SK-N-SH (cell line): ENCODE data around the gene WWOX. TPM values are rescaled to one million over a fixed set of nuclear protein-coding genes. Genes with fewer than 3 reads are reported as not detected.

Source experiments
- CTCF ChIA-PET: fragments of 300-600, 350-600 bp; formaldehyde crosslinking; extraction: SDS; loops from one replicate; lab custom pipeline; 2021; lab: Yijun Ruan, JAX
- POLR2A ChIA-PET: fragments of 350-600 bp; sonication (Branson Sonifier 250); formaldehyde crosslinking; extraction: SDS; loops from one replicate; lab custom pipeline; 2020; ENCODE audit warnings: antibody characterized with exemption, inconsistent platforms; lab: Yijun Ruan, JAX
- DNase-seq: peaks from one replicate; pipeline ENCODE4 v3.0.0; 2012
- H2AFZ ChIP-seq: fragments of 200-600 bp; sonication (generic); 2 replicates; pipeline ENCODE4 v1.8.1; 2016; ENCODE audit warnings: antibody characterized with exemption, mild to moderate bottlenecking, low read depth
- H3F3A ChIP-seq: fragments of 200-600 bp; sonication (generic); replicated peaks from 2 replicates; pipeline ENCODE3; 2016; ENCODE audit warnings: antibody characterized with exemption, mild to moderate bottlenecking; ENCODE audit not compliant: insufficient read depth
- H3K27ac ChIP-seq, 2 experiments: fragments of 200-500 bp in 1 of 2; fragments of 200-600 bp in 1 of 2; sonication (Bioruptor generic) in 1 of 2; sonication (generic), shearing (Covaris generic) in 1 of 2; 2 replicates each; pipeline versions ENCODE4 v1.5.1 to v1.6.1; 2014 to 2016; ENCODE audit warnings: low read depth in 2 of 2, inconsistent platforms in 1 of 2, low read length in 1 of 2, mild to moderate bottlenecking in 1 of 2, mixed read lengths in 1 of 2
- H3K27me3 ChIP-seq: fragments of 200-600 bp; sonication (generic), shearing (Covaris generic); 2 replicates; pipeline ENCODE4 v1.6.1; 2016; ENCODE audit warnings: mixed run types; ENCODE audit not compliant: insufficient read depth
- H3K36me3 ChIP-seq, 2 experiments: fragments of 200-500 bp in 1 of 2; fragments of 200-600 bp in 1 of 2; sonication (Bioruptor generic) in 1 of 2; sonication (generic) in 1 of 2; replicated peaks in 1 of 2; 2 replicates each; pipeline versions ENCODE3 to v1.5.1; 2014 to 2016; ENCODE audit warnings: low read length in 1 of 2, mild to moderate bottlenecking in 1 of 2; ENCODE audit not compliant: insufficient read depth in 2 of 2, control insufficient read depth in 1 of 2
- H3K4me1 ChIP-seq, 2 experiments: fragments of 200-500 bp in 1 of 2; fragments of 200-600 bp in 1 of 2; sonication (Bioruptor generic) in 1 of 2; sonication (generic), shearing (Covaris generic) in 1 of 2; 2 replicates each; pipeline versions ENCODE4 v1.5.1 to v1.6.1; 2014 to 2016; ENCODE audit warnings: low read depth in 1 of 2, low read length in 1 of 2, mixed run types in 1 of 2; ENCODE audit not compliant: insufficient read depth in 2 of 2, control insufficient read depth in 1 of 2
- H3K4me2 ChIP-seq: fragments of 200-600 bp; sonication (generic), shearing (Covaris generic); 2 replicates; pipeline ENCODE4 v1.6.1; 2017; ENCODE audit warnings: mixed run types
- H3K4me3 ChIP-seq, 2 experiments: fragments of 200-500 bp in 1 of 2; fragments of 200-600 bp in 1 of 2; sonication (Bioruptor generic) in 1 of 2; sonication (generic), shearing (Covaris generic) in 1 of 2; 2 replicates each; pipeline versions ENCODE4 v1.5.1 to v1.8.1; 2014 to 2016; ENCODE audit warnings: low read depth in 2 of 2, inconsistent platforms in 1 of 2, low read length in 1 of 2, mild to moderate bottlenecking in 1 of 2, mixed read lengths in 1 of 2, moderate library complexity in 1 of 2
- H3K79me2 ChIP-seq: fragments of 200-600 bp; sonication (generic); 2 replicates; pipeline ENCODE4 v1.8.1; 2017; ENCODE audit warnings: mild to moderate bottlenecking; ENCODE audit not compliant: insufficient read depth
- H3K9ac ChIP-seq: fragments of 200-600 bp; sonication (generic); 2 replicates; pipeline ENCODE4 v1.6.1; 2017; ENCODE audit warnings: mixed run types
- H3K9me2 ChIP-seq: fragments of 200-600 bp; sonication (generic); 2 replicates; pipeline ENCODE4 v1.6.1; 2017; ENCODE audit warnings: mixed run types
- H3K9me3 ChIP-seq: fragments of 200-600 bp; sonication (generic); 2 replicates; pipeline ENCODE4 v1.6.1; 2017; ENCODE audit warnings: mixed run types, mild to moderate bottlenecking, moderate library complexity
- H4K20me1 ChIP-seq: fragments of 200-600 bp; sonication (generic); 2 replicates; pipeline ENCODE4 v1.6.1; 2017; ENCODE audit warnings: mild to moderate bottlenecking, mixed run types; ENCODE audit not compliant: insufficient read depth
- CHD2 ChIP-seq: fragments of 150-350 bp; IDR thresholded peaks from 2 replicates; pipeline ENCODE4 v1.6.1; 2018; ENCODE audit warnings: low read length; ENCODE audit not compliant: partially characterized antibody
- ELF1 ChIP-seq: IDR thresholded peaks from 2 replicates; pipeline ENCODE4 v1.4.0; 2012
- EP300 ChIP-seq, 2 experiments: IDR thresholded peaks; 2 replicates each; pipeline versions ENCODE4 v1.4.0 to v1.6.1; 2012; ENCODE audit warnings: borderline replicate concordance in 1 of 2, low read depth in 1 of 2, low read length in 1 of 2
- MAX ChIP-seq: IDR thresholded peaks from 2 replicates; pipeline ENCODE4 v1.4.0; 2012; ENCODE audit warnings: low read depth
- MEF2A ChIP-seq: IDR thresholded peaks from 2 replicates; pipeline ENCODE4 v1.4.0; 2012; ENCODE audit warnings: low read depth, borderline replicate concordance
- NFIC ChIP-seq: IDR thresholded peaks from 2 replicates; pipeline ENCODE4 v1.4.0; 2012; ENCODE audit warnings: borderline replicate concordance
- NRF1 ChIP-seq: IDR thresholded peaks from 2 replicates; pipeline ENCODE4 v1.6.1; 2012; ENCODE audit warnings: low read depth, mild to moderate bottlenecking, low read length
- SMC3 ChIP-seq: IDR thresholded peaks from 2 replicates; pipeline ENCODE4 v1.6.1; 2012; ENCODE audit warnings: low read depth, low read length, improper control_type of control experiment
- TEAD4 ChIP-seq: IDR thresholded peaks from 2 replicates; pipeline ENCODE4 v1.4.0; 2012; ENCODE audit warnings: mild to moderate bottlenecking, borderline replicate concordance; ENCODE audit not compliant: insufficient read depth
- YY1 ChIP-seq: IDR thresholded peaks from 2 replicates; pipeline ENCODE4 v1.4.0; 2012; ENCODE audit warnings: low read depth, mild to moderate bottlenecking
- ZBTB33 ChIP-seq: IDR thresholded peaks from 2 replicates; pipeline ENCODE4 v1.4.0; 2012; ENCODE audit warnings: low read depth, borderline replicate concordance
- WGBS: methylation state at CpG from one replicate; pipeline ENCODE4 v1.1.6; 2017; ENCODE audit warnings: low lambda C conversion rate; 5-methylcytosine and 5-hydroxymethylcytosine counted together
- polyA plus RNA-seq, 3 experiments: library from polyadenylated mRNA; depleted of rRNA; stranded (reverse); fragments of >200 nt; gene quantifications; 2 replicates each; pipeline ENCODE4 v1.2.3, GENCODE V29; 2012
- TF ChIP-seq, protein P1 (sequence below): IDR thresholded peaks from 2 replicates; pipeline ENCODE4 v1.6.1; 2012; ENCODE audit warnings: mild to moderate bottlenecking, low read depth, low read length, moderate library complexity

Gene WWOX
- polyA plus RNA-seq, 1 of the 3 experiments (the other 2 are of a cell fraction), result 10.8 TPM

DNA sequence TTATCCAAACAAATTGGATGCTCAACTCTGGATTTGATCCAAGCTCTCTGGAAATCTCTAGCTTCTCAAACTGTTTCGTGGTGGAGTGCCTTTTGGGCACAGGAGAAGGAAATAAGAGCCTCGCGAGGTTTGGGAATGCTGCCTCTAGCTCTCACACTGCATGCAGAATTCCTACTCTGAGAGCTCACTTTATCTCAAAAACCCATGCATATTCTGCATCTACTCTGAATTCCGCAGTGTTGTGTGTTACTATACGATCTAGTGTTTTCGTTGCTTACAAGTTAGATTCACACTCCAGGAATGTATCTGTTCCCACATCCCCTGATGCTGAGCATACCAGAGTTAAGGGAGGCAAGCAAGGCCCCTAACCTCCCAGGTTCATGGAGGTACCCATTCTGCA lies 462.7 kb downstream of the WWOX start:
- Histone ChIP-seq H3F3A (no peaks in the 10 kb centered on the region), H3K9ac (no peak overlapping the region), H3K9me2 (no peaks in the 10 kb centered on the region), H3K4me1 (no peaks in the 10 kb centered on the region; a peak in 1 of 4 replicates), H3K4me2 (no peak overlapping the region), H3K79me2 (no peaks in the 10 kb centered on the region), H3K27ac (no peak overlapping the region), H2AFZ (no peak overlapping the region), H3K4me3 (no peak overlapping the region), H3K27me3 (no peaks in the 10 kb centered on the region), H3K9me3 (no peaks in the 10 kb centered on the region), H3K36me3 (no peaks in the 10 kb centered on the region), H4K20me1 (no peaks in the 10 kb centered on the region)
- ChIA-PET POLR2A (no interaction called here), CTCF (interaction anchor here (0.7 kb wide), 1 partner anchor 11 kb away, joined by 3 read pairs; no protein-coding TSS in a partner anchor)
- 80% methylated on average over 6 of the region's 6 CpGs for WGBS
- no peak for DNase-seq
- TF ChIP-seq ZBTB33 (no peak), CHD2 (no peak), MEF2A (no peak), ELF1 (no peak), TEAD4 (no peak), NFIC (no peak), SMC3 (no peak), EP300 (IDR thresholded peaks at IDR 0.05; ENCODE audit: borderline replicate concordance in 1 of 2, low read depth in 1 of 2, low read length in 1 of 2) (no peak), NRF1 (no peak), MAX (no peak)
- TF ChIP-seq, protein P1, sequence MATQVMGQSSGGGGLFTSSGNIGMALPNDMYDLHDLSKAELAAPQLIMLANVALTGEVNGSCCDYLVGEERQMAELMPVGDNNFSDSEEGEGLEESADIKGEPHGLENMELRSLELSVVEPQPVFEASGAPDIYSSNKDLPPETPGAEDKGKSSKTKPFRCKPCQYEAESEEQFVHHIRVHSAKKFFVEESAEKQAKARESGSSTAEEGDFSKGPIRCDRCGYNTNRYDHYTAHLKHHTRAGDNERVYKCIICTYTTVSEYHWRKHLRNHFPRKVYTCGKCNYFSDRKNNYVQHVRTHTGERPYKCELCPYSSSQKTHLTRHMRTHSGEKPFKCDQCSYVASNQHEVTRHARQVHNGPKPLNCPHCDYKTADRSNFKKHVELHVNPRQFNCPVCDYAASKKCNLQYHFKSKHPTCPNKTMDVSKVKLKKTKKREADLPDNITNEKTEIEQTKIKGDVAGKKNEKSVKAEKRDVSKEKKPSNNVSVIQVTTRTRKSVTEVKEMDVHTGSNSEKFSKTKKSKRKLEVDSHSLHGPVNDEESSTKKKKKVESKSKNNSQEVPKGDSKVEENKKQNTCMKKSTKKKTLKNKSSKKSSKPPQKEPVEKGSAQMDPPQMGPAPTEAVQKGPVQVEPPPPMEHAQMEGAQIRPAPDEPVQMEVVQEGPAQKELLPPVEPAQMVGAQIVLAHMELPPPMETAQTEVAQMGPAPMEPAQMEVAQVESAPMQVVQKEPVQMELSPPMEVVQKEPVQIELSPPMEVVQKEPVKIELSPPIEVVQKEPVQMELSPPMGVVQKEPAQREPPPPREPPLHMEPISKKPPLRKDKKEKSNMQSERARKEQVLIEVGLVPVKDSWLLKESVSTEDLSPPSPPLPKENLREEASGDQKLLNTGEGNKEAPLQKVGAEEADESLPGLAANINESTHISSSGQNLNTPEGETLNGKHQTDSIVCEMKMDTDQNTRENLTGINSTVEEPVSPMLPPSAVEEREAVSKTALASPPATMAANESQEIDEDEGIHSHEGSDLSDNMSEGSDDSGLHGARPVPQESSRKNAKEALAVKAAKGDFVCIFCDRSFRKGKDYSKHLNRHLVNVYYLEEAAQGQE, result no peak

- Histone ChIP-seq H3F3A (no peaks in the 10 kb centered on the region), H3K27me3 (no peaks in the 10 kb centered on the region), H3K9me2 (no peaks in the 10 kb centered on the region), H3K4me2 (no peak overlapping the region), H2AFZ (no peak overlapping the region), H3K79me2 (no peaks in the 10 kb centered on the region), H3K4me1 (no peaks in the 10 kb centered on the region; a peak in 1 of 4 replicates), H3K9me3 (no peaks in the 10 kb centered on the region), H3K27ac (no peak overlapping the region), H3K36me3 (no peaks in the 10 kb centered on the region), H3K4me3 (no peak overlapping the region), H4K20me1 (no peaks in the 10 kb centered on the region), H3K9ac (no peak overlapping the region)
- no peak for DNase-seq
- TF ChIP-seq YY1 (no peak), CHD2 (no peak)
- 54% methylated on average over 7 of the region's 8 CpGs for WGBS
- ChIA-PET CTCF (interaction anchor here (0.7 to 0.8 kb wide), 2 partner anchors 12 to 15 kb away, joined by 3 read pairs; no protein-coding TSS in a partner anchor), POLR2A (no interaction called here)
Observed at GRCh38 chr16:78562650-78563049, 463.2 kb downstream of the WWOX start.
